NCI-H345 (cell line): ENCODE results near the gene KIAA0319L.
"Not testable (repeated sequence)": the region's sequence is repeated elsewhere in the genome, so short reads cannot be mapped to it uniquely, and the experiment has no call there.

Source experiments
- DNase-seq: peaks from one replicate; lab custom pipeline; 2025; lab: John Stamatoyannopoulos, UW

Gene KIAA0319L

GRCh38 chr1:35486858-35487408 is 70.3 kb downstream of the KIAA0319L start:
- DNase-seq = no peak

DNA sequence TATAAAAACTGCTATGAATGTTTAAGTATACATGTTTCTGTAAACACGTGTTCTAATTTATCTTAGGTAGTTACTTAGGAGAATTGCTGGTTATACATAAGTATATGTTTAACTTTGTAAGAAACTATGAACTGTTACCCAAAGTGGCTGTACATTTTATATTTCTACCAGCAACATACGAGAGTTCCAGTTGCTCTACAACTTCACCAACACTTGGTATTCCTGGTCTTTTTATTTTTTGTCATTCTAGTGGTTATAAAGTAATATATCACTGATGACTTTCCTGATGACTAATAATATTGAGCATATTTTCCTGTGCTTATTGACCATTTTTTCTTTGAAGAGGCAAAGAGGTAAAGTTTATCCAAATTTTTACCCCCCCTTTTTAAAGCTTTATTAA is 76.0 kb downstream of the KIAA0319L start:
- no peak for DNase-seq

- no peak for DNase-seq
Observed at GRCh38 chr1:35477870-35478269, 79.3 kb downstream of the KIAA0319L start.

DNA sequence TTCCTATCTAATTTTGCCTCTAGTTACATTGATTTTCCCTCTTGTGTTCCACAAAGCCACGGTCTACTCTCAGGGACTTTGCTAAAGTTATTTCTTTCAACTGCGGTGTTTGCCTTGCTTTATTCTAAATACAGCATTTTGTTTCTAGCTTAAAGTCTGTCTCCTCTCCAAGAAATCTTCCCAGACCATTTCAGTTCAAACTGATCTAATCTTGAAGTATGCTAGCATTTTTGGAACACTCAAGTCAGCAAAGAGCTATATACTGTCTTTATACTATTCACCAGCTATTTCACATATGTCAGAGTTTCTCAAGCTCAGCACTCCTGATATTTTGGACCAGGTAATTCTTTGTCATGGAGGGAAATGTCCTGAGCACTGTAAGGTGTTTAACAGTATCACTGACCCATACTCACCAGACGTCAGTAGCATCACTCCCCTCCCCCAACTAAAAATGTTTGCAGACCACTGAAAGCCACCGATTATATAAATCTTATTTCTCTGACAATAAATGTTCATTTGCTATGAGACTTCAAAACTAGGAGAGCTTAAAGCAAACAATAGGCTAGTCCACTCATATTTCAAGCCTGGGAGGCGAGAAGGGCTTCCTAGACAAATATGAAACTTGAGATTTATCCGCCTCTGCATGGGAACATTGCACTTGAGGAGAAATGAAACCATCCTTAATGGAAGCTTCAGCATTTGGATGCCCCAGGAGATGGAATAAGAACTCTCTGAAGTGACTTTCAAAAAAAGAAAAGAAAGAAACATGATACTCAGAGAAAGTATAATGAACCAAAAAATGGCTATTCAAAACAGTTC is 81.1 kb downstream of the KIAA0319L start:
- no peak for DNase-seq

GRCh38 chr1:35475356-35475755 is 81.8 kb downstream of the KIAA0319L start:
- DNase-seq = no peak

DNA sequence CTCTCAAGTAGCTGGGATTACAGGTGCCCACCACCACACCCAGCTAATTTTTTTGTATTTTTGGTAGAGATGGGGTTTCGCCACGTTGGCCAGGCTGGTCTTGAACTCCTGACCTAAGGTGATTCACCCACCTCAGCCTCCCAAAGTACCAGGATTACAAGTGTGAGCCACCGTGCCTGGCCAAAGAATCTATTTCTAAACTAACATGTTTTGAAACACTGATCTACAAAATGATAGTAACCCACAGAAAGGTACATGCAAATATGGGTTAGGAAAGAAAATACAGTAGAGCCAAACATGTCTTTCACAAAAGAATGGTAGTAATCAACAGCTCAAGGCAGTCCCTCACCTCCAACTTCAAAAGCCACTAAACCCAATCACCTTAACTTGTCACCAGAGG is 84.0 kb downstream of the KIAA0319L start:
- not testable (repeated sequence) for DNase-seq

GRCh38 chr1:35470977-35471613 is 86.1 kb downstream of the KIAA0319L start:
- DNase-seq = no peak

- no peak for DNase-seq
Observed at GRCh38 chr1:35466120-35466519, 91.1 kb downstream of the KIAA0319L start.

- DNase-seq = not testable (repeated sequence)
Observed at GRCh38 chr1:35463749-35464148, 93.5 kb downstream of the KIAA0319L start.

- no peak for DNase-seq
Observed at GRCh38 chr1:35463232-35463631, 94.0 kb downstream of the KIAA0319L start.

GRCh38 chr1:35461966-35462651 is 95.1 kb downstream of the KIAA0319L start:
- DNase-seq = no peak

- no peak for DNase-seq
Observed at GRCh38 chr1:35460796-35461195, 96.4 kb downstream of the KIAA0319L start.

DNA sequence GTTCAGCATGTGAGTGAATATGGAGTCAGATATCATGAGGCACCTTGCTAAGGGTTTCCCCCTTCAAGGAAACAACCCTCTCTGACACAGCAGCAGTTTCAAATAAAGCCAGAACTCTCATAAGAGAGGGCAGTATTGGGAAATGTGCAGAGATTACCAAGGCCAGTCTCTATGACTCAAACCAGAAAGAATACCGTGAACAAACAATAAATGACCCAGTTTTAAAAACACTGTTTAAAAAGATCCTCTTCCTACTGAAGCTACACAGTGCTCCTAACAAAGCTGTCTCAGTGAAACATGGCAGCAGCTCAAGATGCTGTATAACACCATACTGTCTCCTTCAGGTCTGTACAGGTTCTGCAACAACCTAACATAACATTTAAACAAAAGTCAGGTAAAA is 102.6 kb downstream of the KIAA0319L start:
- no peak for DNase-seq

DNA sequence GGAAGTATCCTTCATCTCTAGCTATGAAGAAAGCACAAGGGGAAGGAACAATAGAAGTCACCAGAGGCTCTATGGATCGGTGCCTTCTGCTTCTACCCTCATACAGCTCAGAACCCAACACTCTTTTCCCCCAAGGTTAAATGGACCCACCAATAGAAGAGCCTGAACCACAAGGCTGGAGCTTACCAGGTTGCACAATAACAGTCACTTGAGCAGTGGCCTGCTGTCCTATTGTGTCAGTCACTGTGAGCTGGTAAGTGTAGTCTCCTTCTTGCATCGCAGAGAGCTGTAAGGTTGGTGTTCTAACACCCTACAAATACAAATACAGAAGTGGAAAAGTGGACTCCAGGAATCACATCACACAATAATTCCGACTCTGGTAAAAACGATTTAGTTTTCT is 103.0 kb downstream of the KIAA0319L start:
- no peak for DNase-seq

- no peak for DNase-seq
Observed at GRCh38 chr1:35453031-35453430, 104.2 kb downstream of the KIAA0319L start.

- no peak for DNase-seq
Observed at GRCh38 chr1:35452106-35452774, 105.0 kb downstream of the KIAA0319L start.

DNA sequence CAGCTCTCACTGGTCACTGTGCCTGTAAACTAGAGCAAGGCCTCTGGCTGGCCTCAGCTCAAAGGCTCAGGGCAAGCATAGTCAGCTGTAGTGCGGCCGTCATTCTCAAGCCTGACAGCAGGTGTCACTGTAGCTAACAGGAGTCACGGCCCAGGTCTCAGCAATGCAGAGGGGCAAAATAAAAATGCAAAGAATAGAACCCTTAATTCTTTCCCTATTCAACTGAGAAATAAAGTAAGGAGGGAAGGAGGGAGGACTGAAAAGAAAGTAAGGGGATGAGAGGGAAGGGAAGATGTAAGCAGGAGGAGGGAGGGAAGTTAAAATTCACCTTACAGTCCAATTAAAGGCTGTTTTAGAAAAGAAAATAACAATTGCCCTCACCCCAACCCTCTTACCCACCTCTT is 106.1 kb downstream of the KIAA0319L start:
- DNase-seq = peak; percentile 59

GRCh38 chr1:35449334-35450008 is 107.7 kb downstream of the KIAA0319L start:
- no peak for DNase-seq

GRCh38 chr1:35448344-35448801 is 108.8 kb downstream of the KIAA0319L start:
- DNase-seq = no peak

DNA sequence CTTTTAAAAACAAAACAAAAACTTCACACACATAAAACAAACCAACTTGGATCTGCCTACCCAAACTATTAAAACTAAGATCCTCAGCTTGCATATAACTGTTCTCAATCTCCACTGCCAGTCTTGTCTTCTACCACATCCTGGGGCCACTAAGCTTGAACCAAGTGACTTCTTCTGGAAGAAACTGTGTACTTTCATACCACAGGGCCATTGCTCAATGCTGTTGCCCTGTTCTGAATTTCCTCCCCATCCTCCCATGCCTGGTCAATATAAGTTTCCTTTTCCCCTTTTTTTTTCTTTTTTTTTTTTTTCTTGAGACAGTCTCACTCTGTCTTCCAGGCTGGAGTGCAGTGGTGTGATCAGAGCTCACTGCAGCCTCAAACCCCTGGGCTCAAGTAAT is 109.9 kb downstream of the KIAA0319L start:
- DNase-seq = no peak

DNA sequence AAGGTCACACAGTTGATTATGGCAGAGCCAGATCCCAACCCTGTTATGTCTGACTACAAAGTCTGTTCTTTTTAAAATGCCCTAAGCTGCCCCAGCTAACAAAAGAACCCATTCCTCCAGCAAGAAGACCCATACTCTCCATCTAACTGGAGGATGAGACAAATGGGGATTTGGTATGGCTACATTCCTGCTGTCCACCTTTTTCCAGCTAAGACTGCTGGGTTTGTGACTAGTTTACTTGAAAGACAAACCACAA is 112.8 kb downstream of the KIAA0319L start:
- no peak for DNase-seq
